HG03571 (cell line): Measurements from ENCODE around the gene ERFE.

ENCODE experiments used
- ATAC-seq: cut with Tn5 transposase; IDR thresholded peaks from one replicate; pipeline ENCODE4 v1.9.1; 2021; ENCODE audit not compliant: unreplicated experiment

The ERFE gene

GRCh38 chr2:238126338-238126737, 32.4 kb upstream of the ERFE start:
- ATAC-seq = no peak

GRCh38 chr2:238126775-238127164, 32.0 kb upstream of the ERFE start:
- ATAC-seq = no peak

- no peak for ATAC-seq
Measured at GRCh38 chr2:238127165-238128060, 31.4 kb upstream of the ERFE start.

GRCh38 chr2:238128061-238128440, 30.7 kb upstream of the ERFE start:
- no peak for ATAC-seq

- ATAC-seq = no peak
Measured at GRCh38 chr2:238128534-238129001, 30.2 kb upstream of the ERFE start.

- ATAC-seq = no peak
Measured at GRCh38 chr2:238129166-238130010, 29.4 kb upstream of the ERFE start.

- ATAC-seq = no peak
Measured at GRCh38 chr2:238130111-238130695, 28.6 kb upstream of the ERFE start.

- ATAC-seq = no peak
Measured at GRCh38 chr2:238130696-238131628, 27.8 kb upstream of the ERFE start.

GRCh38 chr2:238131761-238132462, 26.9 kb upstream of the ERFE start:
- no peak for ATAC-seq

GRCh38 chr2:238132463-238133450, 26.0 kb upstream of the ERFE start:
- no peak for ATAC-seq

GRCh38 chr2:238133499-238134392, 25.0 kb upstream of the ERFE start:
- ATAC-seq = no peak

- no peak for ATAC-seq
Measured at GRCh38 chr2:238134393-238134785, 24.4 kb upstream of the ERFE start.

- ATAC-seq = no peak
Measured at GRCh38 chr2:238135601-238136150, 23.1 kb upstream of the ERFE start.

- no peak for ATAC-seq
Measured at GRCh38 chr2:238136820-238137537, 21.8 kb upstream of the ERFE start.

- no peak for ATAC-seq
Measured at GRCh38 chr2:238137885-238138284, 20.9 kb upstream of the ERFE start.

GRCh38 chr2:238138331-238139195, 20.2 kb upstream of the ERFE start, which contains the start of gene KLHL30:
Gene KLHL30, plus strand, starts transcription at chr2:238138668. Its CDS starts 2,087 bp downstream, at chr2:238140755.
- ATAC-seq = no peak
